Medulla oblongata (tissue), 1 donor: ENCODE results near the gene ENPP7.

Experiments
- DNase-seq: peaks from one replicate; pipeline ENCODE4 v3.0.0-alpha.2; 2015; ENCODE audit errors: extremely low spot score

Gene ENPP7

GRCh38 chr17:79791735-79792161, 61.0 kb downstream of the ENPP7 start:
- no peak for DNase-seq
